ENCODE data around the gene ARID5B. TPM values are rescaled to one million over a fixed set of nuclear protein-coding genes. Genes with fewer than 3 reads are reported as not detected.

Gene ARID5B
- total RNA-seq, 1 experiment from 2014 or later: 0.04 TPM

GRCh38 chr10:61987951-61988379 is 86.5 kb downstream of the ARID5B start:
- WGBS (ENCODE audit: extremely low coverage, insufficient read length, low lambda C conversion rate): no CpG with 5 or more reads among the region's 2 CpGs
- H3K27me3 ChIP-seq (ENCODE audit: insufficient read depth, low read length): no peaks in the 10 kb centered on the region
- no peak overlapping the region for H2AK5ac ChIP-seq (ENCODE audit: insufficient read length, low read length)
- Mint-ChIP-seq H3K9me3 (peaks cover 0 to 4% of the 10 kb centered on the region in 2 experiments; a peak in 4 of 5 replicates), H3K27me3 (ENCODE audit: low read depth) (no peaks in the 10 kb centered on the region), H3K36me3 (ENCODE audit: insufficient read depth in 1 of 3, low read depth in 3 of 3) (peaks cover 0 to 5% (median 0%) of the 10 kb centered on the region in 3 experiments; a peak in 2 of 7 replicates), H3K27ac (peak overlapping the region in 1 of 3 experiments; percentile 40; a peak in 1 of 7 replicates), H3K4me1 (peaks cover 46 to 50% of the 10 kb centered on the region in 2 experiments), H3K4me3 (no peak overlapping the region)
- no peaks in the 10 kb centered on the region for H3K23me2 ChIP-seq (ENCODE audit: insufficient read length, low read depth, low read length, poor library complexity, severe bottlenecking)
- no peak overlapping the region for H3K4ac ChIP-seq (ENCODE audit: low read depth, low read length)
- no peak overlapping the region for H3K14ac ChIP-seq (ENCODE audit: insufficient read depth, low read length)
- no peak overlapping the region for H3K56ac ChIP-seq (ENCODE audit: insufficient read length, low read depth, low read length)
- TF ChIP-seq CTCF (conservative IDR thresholded peaks at IDR 0.05): no peak
- H4K91ac ChIP-seq (ENCODE audit: insufficient read length, low read depth, low read length): no peak overlapping the region
- no peak overlapping the region for H3K18ac ChIP-seq (ENCODE audit: insufficient read length, low read depth, low read length)
- H2BK15ac ChIP-seq (ENCODE audit: low read depth, low read length): no peak overlapping the region
- no peaks in the 10 kb centered on the region for H3K79me1 ChIP-seq (ENCODE audit: insufficient read depth, low read depth, low read length, poor library complexity, severe bottlenecking)
- DNase-seq: no peak
- no peak overlapping the region for H2BK5ac ChIP-seq (ENCODE audit: insufficient read length, low read length)
- no peaks in the 10 kb centered on the region for H3K79me2 ChIP-seq (ENCODE audit: insufficient read depth, low read length)
- H3K27ac ChIP-seq (ENCODE audit: insufficient read length, low read depth, low read length): no peak overlapping the region
- no peak overlapping the region for H3T11ph ChIP-seq (ENCODE audit: low read length)
- H4K20me1 ChIP-seq (ENCODE audit: control insufficient read depth, insufficient read depth, insufficient read length): no peaks in the 10 kb centered on the region
- no peak overlapping the region for H4K5ac ChIP-seq (ENCODE audit: insufficient read length, low read depth, low read length)
- H4K8ac ChIP-seq (replicated peaks; ENCODE audit: insufficient read length, low read depth, low read length): no peak overlapping the region
- no peak overlapping the region for H3K23ac ChIP-seq (ENCODE audit: insufficient read length, low read depth, low read length)
- H2AFZ ChIP-seq (ENCODE audit: low read length): no peak overlapping the region
- no peak overlapping the region for H2BK120ac ChIP-seq (ENCODE audit: low read depth, low read length, poor library complexity, severe bottlenecking)
- H3K4me2 ChIP-seq (ENCODE audit: insufficient read depth, insufficient read length, low read length): no peak overlapping the region
- no peak overlapping the region for H2BK20ac ChIP-seq (ENCODE audit: low read depth, low read length, poor library complexity, severe bottlenecking)
- peaks cover 17% of the 10 kb centered on the region for H3K4me1 ChIP-seq (ENCODE audit: insufficient read depth, low read length)
- no peak overlapping the region for H3K9ac ChIP-seq (ENCODE audit: extremely low read depth, insufficient read length, low read length)
- H3K9me3 ChIP-seq (ENCODE audit: control insufficient read depth, low read depth, low read length): no peaks in the 10 kb centered on the region
- H2BK12ac ChIP-seq (ENCODE audit: insufficient read length, low read depth, low read length): no peak overlapping the region
